ENCODE measurements around the gene CNTN4.

Gene CNTN4

GRCh38 chr3:2772803-2773202 lies 674.1 kb downstream of the CNTN4 start:
- DNase-seq (ENCODE audit: low spot score): no peak
- in situ Hi-C loops (cut with MboI; ENCODE audit: low sequenced_read_pairs, unreplicated experiment): loop anchor here (25.0 kb wide), 2 partner anchors 239 to 389 kb away; no protein-coding TSS in a partner anchor
- TF ChIP-seq CTCF (IDR thresholded peaks at IDR 0.05; ENCODE audit: borderline replicate concordance, control extremely low read depth, extremely low read depth, insufficient read depth, missing control alignments): no peak

GRCh38 chr3:2774481-2775249 lies 676.0 kb downstream of the CNTN4 start:
- no peak for DNase-seq (ENCODE audit: low spot score)
- TF ChIP-seq CTCF (IDR thresholded peaks at IDR 0.05; ENCODE audit: borderline replicate concordance, control extremely low read depth, extremely low read depth, insufficient read depth, missing control alignments): no peak
- in situ Hi-C loops (cut with MboI; ENCODE audit: low sequenced_read_pairs, unreplicated experiment): loop anchor here (25.0 kb wide), 2 partner anchors 238 to 388 kb away; no protein-coding TSS in a partner anchor

- DNase-seq (ENCODE audit: low spot score): no peak
- TF ChIP-seq CTCF (IDR thresholded peaks at IDR 0.05; ENCODE audit: borderline replicate concordance, control extremely low read depth, extremely low read depth, insufficient read depth, missing control alignments): no peak
These were observed 684.6 kb downstream of the CNTN4 start for GRCh38 chr3:2783261-2783660.

GRCh38 chr3:2784627-2785026 lies 686.0 kb downstream of the CNTN4 start:
- in situ Hi-C loops (cut with MboI; ENCODE audit: low sequenced_read_pairs, unreplicated experiment): no loop called here
- no peak for DNase-seq (ENCODE audit: low spot score)
- TF ChIP-seq CTCF (IDR thresholded peaks at IDR 0.05; ENCODE audit: borderline replicate concordance, control extremely low read depth, extremely low read depth, insufficient read depth, missing control alignments): no peak

More at GRCh38 chr3:2783261-2783660, 684.6 kb downstream of the CNTN4 start:
- in situ Hi-C loops (cut with MboI; ENCODE audit: low sequenced_read_pairs, unreplicated experiment): no loop called here

GRCh38 chr3:2790266-2790815 lies 691.7 kb downstream of the CNTN4 start:
- in situ Hi-C loops (cut with MboI; ENCODE audit: low sequenced_read_pairs, unreplicated experiment): no loop called here
- TF ChIP-seq CTCF (IDR thresholded peaks at IDR 0.05; ENCODE audit: borderline replicate concordance, control extremely low read depth, extremely low read depth, insufficient read depth, missing control alignments): no peak
- no peak for DNase-seq (ENCODE audit: low spot score)

GRCh38 chr3:2792432-2792831 lies 693.8 kb downstream of the CNTN4 start:
- DNase-seq (ENCODE audit: low spot score): no peak
- no peak for TF ChIP-seq CTCF (IDR thresholded peaks at IDR 0.05; ENCODE audit: borderline replicate concordance, control extremely low read depth, extremely low read depth, insufficient read depth, missing control alignments)
- in situ Hi-C loops (cut with MboI; ENCODE audit: low sequenced_read_pairs, unreplicated experiment): no loop called here
